Limb (tissue), 2 donors: ENCODE results near the gene ZC3H18.

ENCODE experiments used
- DNase-seq, 2 donors: peaks; one replicate each; pipeline ENCODE4 v3.0.0-alpha.2; 2016; ENCODE audit errors: extremely low spot score in 2 of 2

Gene ZC3H18

GRCh38 chr16:88619859-88620815 is 49.9 kb downstream of the ZC3H18 start:
- no peak for DNase-seq

DNA sequence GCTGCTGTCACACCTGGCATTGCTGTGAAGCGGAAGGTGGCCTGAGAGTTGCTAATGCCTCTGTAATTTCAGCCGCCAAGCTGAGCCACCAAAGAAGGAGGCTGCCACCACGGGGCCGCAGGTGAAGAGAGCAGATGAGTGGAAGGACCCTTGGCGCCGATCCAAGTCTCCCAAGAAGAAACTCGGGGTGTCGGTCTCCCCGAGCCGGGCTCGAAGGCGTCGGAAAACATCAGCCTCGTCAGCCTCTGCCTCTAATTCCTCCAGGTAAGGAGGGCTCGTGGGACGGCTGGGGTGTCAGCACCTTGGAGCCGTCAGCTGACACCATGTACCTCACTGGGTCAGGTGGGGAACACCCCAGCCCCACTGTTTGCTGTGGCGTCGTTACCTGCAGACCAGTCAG is 51.9 kb downstream of the ZC3H18 start:
- no peak for DNase-seq

GRCh38 chr16:88622866-88623265 is 52.7 kb downstream of the ZC3H18 start:
- DNase-seq: no peak

- no peak for DNase-seq
These were observed 53.7 kb downstream of the ZC3H18 start for GRCh38 chr16:88623858-88624257.

GRCh38 chr16:88624481-88624880 is 54.3 kb downstream of the ZC3H18 start:
- DNase-seq: no peak

- no peak for DNase-seq
These were observed 54.9 kb downstream of the ZC3H18 start for GRCh38 chr16:88624977-88625576.

DNA sequence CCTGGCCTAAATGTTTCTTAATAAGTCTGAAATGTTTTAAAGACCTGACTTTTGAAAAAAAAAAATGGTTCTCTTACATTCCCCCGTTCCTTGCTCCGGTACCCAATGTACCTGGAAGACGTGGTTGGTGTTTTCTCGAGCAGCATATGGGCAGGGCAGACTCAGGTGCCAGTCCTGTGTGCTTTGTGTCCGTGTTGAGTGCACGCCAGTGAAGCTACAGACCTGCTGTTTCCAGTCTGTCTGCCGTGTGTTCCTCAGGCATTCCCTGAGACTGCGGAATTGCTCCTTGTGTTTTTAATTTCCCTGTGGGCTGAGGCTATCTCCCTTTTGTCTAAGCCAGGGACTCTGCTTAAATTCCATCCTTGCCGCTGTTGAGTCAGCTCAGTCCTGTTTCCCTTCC is 56.4 kb downstream of the ZC3H18 start:
- DNase-seq: no peak

- no peak for DNase-seq
These were observed 57.6 kb downstream of the ZC3H18 start for GRCh38 chr16:88627531-88628411.

DNA sequence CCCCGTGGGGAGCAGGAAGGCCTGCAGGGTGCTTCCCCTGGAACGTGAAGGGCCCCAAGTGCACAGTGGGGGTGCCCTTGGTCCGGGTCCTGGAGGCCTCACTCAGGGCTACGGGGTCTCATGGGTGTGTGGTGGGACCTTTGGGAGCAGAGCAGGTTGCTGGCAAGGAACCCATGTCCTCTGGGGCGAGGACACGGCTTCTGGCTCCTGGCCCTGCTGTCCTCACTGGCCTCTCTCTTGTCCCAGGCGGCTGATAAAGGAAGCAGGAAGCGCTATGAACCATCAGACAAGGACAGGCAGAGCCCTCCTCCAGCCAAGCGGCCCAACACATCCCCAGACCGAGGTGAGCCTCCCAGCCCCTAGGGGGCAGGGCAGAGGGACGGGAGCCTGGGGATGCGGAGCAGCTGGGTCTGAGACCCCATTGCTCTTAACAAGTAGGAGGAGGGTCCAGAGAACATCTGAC is 58.3 kb downstream of the ZC3H18 start:
- DNase-seq: no peak

DNA sequence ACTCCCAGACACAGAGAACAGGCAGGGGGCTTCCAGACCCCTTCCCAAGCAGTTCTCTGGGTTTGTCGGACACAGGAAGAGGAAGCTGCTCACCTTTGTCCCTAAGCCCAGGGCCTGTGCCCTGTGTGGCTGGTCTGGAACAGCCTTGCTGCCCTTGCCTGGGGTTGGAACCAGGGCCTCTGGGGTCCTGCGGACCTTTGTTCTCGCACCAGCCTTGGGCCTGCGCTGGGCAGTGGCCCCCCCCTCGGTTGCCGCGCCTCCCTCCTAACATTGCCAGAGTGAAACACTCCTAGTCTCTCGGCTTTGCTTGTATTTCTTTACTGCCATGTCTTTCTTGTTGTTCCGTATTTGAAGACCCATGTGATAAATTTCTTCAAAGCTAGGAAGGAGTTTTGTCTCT is 59.6 kb downstream of the ZC3H18 start:
- DNase-seq: no peak

DNA sequence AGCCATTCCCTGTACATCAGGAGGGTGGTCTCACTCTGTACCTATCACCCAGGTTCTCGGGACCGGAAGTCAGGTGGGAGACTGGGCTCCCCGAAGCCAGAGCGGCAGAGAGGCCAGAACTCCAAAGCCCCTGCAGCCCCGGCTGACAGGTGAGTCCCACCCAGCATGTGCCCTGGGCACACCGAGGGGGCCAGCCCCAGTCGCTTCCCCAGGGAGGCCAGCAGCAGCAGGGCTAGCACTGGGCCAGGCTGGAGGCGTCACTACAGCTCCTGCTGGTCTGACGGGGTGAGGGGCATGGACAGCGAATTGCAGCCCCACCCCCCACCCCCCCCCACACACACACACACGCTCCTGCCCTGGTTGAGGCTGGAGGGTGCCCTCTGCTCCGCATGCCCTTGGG is 60.2 kb downstream of the ZC3H18 start:
- no peak for DNase-seq

DNA sequence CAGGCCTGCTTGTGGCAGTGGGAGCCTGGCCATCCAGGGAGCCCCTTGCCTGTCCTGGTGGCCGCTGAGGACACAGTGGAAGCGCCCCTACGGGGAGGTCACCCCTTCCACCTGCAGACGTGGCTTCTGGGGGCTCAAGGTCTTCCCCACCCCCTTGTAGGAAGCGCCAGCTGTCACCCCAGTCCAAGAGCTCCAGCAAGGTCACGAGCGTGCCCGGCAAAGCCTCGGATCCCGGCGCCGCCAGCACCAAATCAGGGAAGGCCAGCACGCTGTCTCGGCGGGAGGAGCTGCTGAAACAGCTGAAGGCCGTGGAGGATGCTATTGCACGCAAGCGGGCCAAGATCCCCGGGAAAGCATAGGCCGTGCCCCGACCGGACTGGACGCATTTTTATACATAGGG is 60.7 kb downstream of the ZC3H18 start:
- DNase-seq: no peak

GRCh38 chr16:88631384-88631783 is 61.2 kb downstream of the ZC3H18 start:
- no peak for DNase-seq

GRCh38 chr16:88631920-88632586 is 61.9 kb downstream of the ZC3H18 start:
- no peak for DNase-seq

- no peak for DNase-seq
These were observed 62.4 kb downstream of the ZC3H18 start for GRCh38 chr16:88632587-88632930.

GRCh38 chr16:88633684-88634140 is 63.5 kb downstream of the ZC3H18 start:
- no peak for DNase-seq

DNA sequence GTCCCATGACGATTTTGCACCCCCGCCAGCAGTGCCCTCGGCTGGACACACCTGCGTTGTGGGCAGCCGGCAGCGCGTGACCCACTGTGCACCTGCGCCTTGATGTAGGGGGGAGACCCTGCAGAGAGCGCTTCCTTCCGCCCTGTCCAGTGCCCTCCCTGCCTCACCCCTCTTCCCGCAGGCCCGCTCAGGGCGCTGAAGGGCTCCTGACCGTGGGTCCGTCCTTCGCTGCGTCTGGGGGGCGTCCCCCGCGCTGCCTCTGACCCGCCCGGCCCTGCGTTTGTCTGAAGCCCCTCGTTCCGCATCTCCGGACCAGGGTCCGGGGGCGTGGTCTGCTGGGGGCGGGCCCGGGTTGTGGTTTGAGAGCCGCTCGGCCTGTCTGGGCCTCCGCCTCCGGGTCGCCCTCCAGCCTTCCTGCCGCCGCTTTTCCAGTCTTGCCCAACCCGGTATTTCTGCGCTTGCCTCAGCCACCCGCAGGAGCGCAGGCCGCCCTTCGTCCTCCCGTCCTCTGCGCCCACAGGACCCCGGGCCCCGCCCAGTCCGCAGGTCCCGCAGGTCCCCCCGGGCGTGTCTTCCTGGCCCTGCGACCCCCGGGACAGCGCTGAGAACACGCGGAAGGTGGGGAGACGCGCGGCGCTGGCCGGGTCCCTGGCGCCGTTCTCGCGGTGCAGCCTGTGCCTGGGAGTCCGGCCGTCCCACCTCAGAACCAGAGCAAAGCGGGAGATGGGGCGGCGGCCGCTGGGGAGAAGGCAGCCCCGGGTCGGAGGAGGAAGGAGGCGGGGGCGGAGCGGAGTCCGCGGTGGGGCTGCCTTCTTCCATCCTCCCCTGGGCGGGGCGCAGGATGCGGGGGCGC is 64.2 kb downstream of the ZC3H18 start:
- peak in 1 of 2 donors; percentile 54 for DNase-seq

GRCh38 chr16:88634994-88635670 is 64.9 kb downstream of the ZC3H18 start:
- DNase-seq: no peak

DNA sequence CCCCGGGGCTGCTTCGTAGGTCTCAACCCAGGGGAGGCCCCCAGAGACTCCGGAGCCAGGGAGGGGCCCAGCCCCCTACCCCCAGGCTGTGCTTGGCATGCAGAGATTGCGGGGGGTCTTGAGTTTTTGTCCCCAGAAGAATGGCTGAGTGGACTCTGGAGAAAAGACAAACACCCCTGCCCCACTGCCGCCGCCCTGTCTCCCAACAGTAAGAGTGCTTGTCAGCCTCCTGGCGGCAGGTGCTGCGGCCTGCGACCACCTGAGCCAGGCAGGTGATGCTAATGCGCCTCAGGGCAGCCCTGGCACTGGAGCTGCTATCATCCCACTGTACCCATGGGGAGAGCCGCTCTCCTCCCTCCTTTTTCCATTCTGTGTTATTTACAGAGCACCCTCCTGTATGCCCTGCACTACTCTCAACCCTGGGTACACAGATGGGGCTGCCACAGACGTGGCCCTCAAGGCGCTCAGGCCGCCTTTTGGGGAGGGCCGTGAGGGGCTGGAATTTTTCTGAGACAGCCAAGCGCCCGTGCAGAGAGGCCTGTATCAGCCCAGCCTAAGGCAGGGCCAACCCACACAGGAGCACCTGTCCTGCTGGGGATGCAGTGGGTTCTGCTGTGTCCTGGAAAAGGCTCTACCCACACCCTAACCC is 65.6 kb downstream of the ZC3H18 start:
- DNase-seq: no peak
